Raji (cell line): ENCODE measurements around the gene TFIP11.

Experiments
- POLR2A ChIP-seq: IDR thresholded peaks from 2 replicates; pipeline ENCODE4 v1.6.1; 2011; ENCODE audit warnings: low read depth, low read length, control low read depth; ENCODE audit not compliant: insufficient read depth

TFIP11 gene

DNA sequence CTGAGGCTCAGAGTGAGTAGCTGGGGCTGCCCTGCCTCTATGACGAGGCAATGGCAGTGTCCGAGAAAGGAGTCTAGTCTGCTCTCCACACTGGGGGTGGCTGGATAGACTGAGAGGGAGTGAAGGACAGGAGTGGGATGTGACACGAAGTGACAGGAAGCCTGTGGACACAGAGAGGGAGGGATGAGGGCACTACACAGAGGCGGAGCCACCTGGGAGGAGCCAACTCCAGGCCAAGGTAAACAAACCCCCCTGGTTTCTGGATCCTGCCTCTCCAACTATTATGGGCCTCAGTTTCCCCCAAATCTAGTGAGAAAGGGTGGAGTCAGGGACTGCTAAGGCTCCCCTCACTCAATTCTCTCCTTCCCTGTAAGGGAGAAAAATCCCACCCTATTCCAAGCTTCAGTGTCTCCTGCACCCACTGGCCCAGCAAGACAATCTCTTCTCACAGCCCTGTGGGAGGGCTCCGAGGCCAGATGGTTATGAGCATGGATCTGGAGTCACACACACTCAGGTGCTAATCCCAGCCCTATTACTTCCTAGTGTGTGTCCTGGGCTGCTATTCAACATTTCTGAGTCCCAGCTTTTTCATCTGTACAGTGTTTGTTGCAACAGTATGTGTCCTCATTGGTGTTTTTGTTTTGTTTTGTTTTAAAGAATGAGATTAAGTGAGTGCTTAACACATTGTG lies 58.3 kb downstream of the TFIP11 start:
- no peak for TF ChIP-seq POLR2A

- TF ChIP-seq POLR2A: no peak
Measured at GRCh38 chr22:26453216-26453615, 59.1 kb downstream of the TFIP11 start.

- TF ChIP-seq POLR2A: no peak
Measured at GRCh38 chr22:26452236-26453016, 59.8 kb downstream of the TFIP11 start.

DNA sequence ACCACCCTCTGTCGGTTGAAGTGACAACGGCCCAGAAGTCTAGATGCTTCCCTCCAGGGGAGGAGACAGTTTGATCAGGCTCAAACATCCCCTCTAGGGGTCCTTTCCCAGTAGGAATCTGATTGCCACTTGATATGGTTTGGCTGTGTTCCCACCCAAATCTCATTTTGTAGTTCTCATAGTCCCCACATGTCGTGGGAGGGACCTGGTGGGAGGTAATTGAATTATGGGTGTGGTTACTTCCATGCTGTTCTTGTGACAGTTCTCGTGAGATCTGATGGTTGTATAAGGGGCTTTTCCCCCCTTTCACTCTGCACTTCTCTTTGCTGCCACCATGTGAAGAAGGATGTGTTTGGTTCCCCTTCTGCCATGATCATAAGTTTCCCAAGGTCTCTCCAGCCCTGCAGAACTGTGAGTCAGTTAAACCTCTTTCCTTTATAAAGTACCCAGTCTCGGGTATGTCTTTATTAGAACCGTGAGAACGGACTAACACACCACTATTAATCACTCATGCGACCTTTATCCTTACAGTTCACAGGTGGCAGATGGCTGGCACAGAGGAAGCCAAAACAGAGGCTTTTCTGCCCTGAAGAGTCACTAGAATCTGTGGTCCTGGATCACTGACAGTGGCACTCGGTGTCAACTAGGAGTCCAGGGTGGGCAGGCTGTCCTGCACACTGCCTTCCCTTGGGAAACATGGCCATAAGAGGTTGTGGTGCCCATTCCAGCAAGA lies 61.7 kb downstream of the TFIP11 start:
- no peak for TF ChIP-seq POLR2A

DNA sequence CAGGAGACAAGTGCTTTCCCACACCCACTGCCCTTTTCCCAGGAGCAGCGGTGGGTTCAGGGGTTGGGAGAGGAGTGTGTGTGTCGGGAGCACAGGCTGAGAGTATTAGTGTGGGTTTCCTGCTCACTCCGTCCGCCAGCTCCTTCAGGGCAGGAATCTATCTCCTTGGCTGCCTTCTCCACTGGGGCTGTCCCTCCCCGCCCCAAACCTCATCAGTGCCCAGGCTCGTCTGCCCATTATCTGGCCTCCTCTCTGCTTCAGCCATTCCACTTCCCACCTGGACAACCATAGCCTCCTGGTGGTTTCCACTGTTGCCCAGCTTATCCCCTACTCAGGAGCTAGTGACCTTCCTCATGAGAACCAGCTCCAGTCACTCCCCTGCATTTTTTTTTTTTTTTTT lies 63.3 kb downstream of the TFIP11 start:
- no peak for TF ChIP-seq POLR2A

DNA sequence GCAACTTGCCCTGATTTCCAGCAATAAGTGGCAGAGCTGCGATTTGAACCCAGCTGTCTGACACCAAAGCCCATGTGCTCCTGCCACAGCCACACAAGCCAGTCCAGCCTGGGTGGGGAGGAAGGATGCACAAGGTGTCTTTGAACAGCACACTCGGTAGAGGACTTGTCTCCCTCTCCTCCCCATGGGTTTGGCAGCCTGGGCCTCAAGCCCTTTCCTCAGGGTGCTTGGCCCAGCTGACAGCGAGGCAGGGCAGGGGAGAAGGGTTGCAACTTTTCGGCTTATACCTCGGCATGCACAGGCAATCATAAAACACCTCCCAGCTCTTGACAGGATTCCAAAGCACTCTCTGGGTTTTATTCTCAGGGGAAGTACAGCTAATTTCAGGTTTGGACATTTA lies 63.9 kb downstream of the TFIP11 start:
- TF ChIP-seq POLR2A: no peak

DNA sequence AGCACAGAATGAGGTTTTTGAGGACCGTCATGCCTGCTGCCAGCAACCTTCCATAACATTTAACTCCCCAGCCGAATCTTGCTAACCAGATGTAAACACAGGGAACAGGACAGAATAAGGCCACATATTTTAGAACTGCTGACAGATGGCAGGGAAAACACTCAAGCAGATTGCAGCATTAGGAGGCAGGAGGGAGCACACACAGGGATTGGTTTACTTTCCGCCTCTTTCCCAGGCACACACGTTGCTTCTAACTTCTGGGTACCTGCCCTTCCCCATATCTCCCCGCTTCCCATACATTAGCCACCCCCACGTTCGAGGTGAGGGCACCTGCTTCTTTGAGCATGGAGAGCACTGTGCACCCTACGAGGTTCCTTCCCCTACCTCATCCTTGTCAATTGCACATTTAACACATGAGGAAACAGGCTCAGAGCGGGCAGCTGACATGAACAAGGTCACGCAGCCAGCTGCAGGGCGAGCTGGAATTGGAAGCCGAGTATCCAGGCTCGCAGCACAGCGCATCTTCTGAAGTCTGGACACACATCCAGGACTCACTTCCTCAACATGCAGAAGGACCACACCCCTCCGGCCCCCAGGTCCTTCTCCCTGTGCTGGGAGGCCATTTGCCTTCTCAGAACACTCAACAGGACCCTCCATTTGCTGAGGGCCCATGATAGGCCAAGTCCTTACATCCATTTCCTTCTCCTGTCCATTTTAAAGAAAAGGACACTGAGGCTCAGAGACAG lies 64.5 kb downstream of the TFIP11 start:
- TF ChIP-seq POLR2A: no peak

- no peak for TF ChIP-seq POLR2A
Measured at GRCh38 chr22:26446808-26447515, 65.3 kb downstream of the TFIP11 start.

DNA sequence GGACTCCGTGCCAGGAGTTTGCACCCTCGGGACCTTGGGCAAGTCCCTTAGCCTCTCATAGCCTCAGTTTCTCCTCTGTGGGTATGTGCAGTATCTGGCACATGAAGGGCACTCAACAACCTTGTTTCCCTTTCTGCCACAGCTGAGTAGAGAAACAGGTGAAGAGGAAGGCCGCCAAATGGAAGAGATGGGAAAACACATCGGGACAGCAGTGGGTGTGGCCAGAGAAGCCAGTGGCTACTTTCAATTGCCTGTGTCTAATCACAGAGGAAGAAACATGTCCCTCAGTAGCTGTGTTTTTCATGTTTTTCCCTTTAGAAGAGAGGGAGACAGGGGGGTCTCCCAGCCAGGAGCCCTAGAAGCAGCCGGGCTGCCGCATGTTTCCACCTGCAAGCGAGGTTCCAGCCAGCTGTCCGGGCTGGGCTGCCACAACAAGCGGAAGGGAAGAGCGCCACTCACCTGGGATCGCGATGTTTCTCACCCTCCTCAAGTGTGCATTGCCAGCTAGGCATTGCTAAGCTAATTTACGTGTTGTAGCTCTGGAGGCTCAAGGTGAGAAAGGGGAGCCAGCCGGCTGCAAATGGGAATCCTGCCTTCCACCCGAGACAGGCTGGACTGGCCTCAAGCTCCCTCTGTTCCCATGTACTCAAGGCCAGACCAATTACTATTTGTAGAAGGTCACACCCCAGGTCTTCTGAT lies 66.5 kb downstream of the TFIP11 start:
- TF ChIP-seq POLR2A: no peak

- no peak for TF ChIP-seq POLR2A
Measured at GRCh38 chr22:26444777-26445176, 67.5 kb downstream of the TFIP11 start.

GRCh38 chr22:26443901-26444690 lies 68.2 kb downstream of the TFIP11 start:
- no peak for TF ChIP-seq POLR2A

DNA sequence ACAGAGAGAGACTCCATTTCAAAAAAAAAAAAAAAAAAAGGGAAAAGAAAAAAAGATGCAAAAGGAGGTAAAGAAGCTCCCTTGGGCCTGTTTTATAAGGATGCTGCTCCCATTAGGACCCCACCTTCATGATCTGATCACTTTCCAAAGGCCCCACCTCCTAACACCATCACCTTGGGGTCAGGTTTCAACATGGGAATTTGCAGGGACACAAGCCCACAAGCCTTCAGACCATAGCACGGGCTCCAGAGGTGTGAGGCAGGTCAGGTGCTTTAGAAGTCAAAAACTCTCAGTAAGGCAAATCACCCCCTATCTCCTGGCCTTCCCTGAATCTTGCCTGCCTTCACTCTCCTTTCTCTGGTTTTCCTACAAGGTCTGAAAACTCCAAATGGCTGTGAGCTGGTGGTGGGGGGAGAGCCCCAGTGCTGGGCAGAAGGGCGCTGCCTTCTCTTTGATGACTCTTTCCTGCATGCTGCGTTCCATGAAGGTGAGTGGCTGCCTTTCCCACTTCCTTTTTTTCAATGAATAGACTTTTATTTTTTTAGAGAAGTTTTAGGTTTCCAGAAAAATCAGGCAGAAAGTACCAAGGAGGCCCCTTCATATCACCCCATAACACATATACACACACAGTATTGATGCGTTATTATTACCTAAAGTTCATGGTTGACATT lies 70.1 kb downstream of the TFIP11 start:
- no peak for TF ChIP-seq POLR2A
